ENCODE measurements around the gene COQ9.
"Not testable (repeated sequence)": the region's sequence is repeated elsewhere in the genome, so short reads cannot be mapped to it uniquely, and the experiment has no call there.

COQ9 gene, protein sequence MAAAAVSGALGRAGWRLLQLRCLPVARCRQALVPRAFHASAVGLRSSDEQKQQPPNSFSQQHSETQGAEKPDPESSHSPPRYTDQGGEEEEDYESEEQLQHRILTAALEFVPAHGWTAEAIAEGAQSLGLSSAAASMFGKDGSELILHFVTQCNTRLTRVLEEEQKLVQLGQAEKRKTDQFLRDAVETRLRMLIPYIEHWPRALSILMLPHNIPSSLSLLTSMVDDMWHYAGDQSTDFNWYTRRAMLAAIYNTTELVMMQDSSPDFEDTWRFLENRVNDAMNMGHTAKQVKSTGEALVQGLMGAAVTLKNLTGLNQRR

DNA sequence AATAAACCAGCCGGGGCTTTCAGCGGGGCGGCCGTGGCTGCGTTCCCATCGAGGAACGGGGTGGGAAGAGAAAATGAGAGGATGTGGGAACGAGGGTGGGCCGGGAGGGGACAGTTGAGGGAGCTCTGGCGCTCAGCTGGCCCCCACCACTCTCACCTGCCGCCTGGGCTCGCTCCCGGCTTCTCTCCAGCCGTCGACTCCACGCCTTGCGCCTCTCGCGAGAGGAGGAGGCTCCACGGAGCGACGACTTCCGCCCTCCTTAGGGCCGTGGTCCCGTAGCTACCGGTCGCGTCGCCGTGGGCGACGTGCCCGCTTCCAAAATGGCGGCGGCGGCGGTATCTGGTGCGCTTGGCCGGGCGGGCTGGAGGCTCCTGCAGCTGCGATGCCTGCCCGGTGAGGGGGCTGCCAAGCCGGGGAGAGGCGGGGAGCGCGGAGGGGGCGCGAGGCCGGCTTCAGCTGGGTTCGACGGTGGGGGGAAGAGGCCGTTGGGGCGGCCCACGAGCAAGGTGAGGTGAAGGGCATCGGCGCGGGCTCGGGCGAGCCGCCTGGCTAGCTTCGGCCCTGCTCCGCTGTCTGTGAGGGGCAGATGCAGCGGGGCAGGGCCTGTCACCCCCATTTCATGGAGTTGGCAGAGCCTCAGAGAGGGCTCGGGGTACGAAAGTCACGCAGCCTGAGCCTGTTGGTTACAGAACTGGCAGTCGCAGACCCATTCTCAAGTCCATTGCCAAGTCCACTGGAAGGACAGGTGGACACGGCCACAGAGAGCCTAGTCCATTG is at the start of gene COQ9, which contains the start of gene CIAPIN1:
COQ9 (plus strand) TSS at position 294 of the 777 bp plus-strand sequence; CDS start at position 321, 27 bp downstream.
CIAPIN1 (minus strand) TSS at position 200 of the 777 bp plus-strand sequence. CDS start 6,457 bp downstream, outside the sequence.
- peak; percentile 95 for DNase-seq (ENCODE audit: low spot score)

DNA sequence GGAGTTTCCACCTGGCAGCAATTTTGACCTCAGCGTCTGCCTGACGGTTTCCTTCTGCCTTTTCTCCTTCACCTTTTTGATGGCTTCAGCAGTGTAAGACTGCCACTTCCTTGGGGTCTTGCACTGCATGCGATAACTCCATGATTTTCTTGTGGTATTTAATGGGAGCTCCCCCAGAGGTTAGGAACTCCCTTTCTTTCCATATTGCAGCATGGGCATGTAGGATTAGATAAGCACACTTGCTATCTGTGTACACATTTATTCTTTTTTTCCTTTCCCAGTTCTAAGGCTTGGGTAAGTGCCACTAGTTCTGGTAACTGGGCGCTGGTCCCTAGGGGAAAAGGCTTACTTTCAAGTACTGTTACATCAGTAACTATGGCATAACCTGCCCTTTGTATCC is 49.8 kb upstream of the COQ9 start:
- not testable (repeated sequence) for DNase-seq (ENCODE audit: low spot score)

DNA sequence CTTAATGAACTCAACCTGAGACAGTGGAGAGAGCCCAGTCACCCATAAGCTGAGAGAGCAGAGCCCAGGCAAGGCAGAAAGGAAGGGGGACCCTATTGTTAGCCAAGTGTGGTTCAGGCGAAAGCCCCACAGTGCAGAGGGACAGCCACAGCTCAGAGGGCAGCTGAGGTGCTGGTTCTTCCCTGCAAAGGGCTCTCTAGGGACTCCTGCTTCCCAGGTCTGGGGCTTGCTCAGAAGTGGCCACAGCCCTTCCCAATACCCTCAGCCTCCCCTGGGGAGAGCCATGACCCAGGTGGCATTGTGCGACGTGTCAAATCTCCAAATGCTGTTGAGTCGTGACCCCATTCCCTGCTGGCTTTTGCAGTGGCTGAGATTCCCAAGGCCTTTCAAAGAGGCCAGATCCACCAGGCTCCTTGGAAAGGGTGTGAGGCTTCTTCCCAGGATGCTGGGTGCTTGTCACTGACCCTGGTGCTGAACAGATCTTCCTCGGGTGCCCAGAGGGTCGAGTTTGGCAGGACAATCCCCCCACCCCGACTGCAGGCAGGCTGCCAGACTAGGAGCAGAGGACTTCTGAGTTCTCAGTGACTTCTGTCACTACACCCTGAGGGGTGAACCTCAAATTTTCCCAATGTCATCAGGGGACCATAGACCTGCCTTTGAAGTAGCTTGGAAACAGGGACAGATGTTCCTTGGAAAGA is 45.2 kb upstream of the COQ9 start:
- DNase-seq (ENCODE audit: low spot score): no peak

DNA sequence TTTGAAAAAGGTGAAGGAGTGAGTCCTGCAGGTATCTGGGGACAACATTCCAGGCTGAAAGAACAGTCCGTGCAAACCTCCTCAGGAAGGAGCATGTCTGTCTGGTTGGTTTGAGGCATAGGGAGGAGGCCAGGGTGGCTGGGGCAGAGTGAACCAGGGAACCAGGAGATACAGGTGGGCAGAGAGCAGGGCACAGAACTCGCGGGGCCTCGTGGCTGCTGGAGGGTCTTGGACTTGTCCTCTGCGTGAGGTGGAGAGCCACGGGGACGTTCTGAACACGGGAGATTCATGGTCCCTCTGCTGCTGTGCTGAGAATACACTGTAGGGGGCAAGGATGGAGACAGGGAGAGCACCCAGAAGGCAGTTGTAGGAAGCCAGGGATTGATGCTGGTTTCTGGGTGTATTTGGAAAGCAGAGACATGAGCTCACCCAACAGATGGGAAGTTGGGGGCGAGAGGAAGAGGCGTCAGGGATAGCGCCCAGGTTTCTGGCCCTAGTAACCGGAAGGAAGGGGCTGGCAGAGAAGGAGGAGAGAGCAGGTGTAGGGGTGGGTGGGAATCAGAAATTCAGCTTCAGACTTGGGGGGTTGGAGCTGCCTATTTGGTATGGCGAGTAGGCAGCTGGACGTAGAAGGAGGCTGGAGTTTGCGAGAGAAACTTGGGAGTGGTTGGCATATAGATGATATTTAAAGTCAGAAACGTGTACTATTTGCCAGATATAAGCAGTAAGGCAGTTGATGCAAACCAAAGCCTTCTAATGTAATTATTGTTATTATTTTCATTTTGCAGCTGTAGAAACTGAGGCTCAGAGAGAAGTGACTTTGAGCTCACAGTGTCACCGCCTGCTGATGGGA is 43.1 kb upstream of the COQ9 start, which contains the start of gene CCL17:
CCL17 (plus strand) TSS at position 803 of the 853 bp plus-strand sequence. CDS start 9,166 bp downstream, outside the sequence.
- no peak for DNase-seq (ENCODE audit: low spot score)

GRCh38 chr16:57405097-57405496 is 42.2 kb upstream of the COQ9 start:
- DNase-seq (ENCODE audit: low spot score): no peak

DNA sequence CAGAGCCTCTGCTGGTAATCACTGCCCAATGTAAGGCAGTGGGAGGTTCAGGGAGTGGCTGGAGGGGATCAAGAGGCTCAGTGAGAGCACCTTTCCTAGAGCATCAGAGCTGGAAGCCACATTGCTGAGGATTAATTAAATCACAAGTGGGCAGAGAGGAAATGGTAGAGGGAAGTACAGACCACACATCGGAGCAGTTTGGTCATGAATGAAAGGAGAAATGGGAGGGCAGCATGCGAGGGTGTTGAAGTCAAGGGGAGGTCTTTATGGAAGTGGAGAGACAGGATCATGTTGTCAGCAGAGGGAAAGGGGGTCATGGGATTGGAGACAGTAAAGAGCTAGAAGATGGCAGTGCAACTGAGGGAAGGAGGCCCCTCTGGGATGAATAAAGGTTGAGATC is 40.4 kb upstream of the COQ9 start:
- DNase-seq (ENCODE audit: low spot score): no peak

GRCh38 chr16:57407521-57408353 is 39.5 kb upstream of the COQ9 start:
- no peak for DNase-seq (ENCODE audit: low spot score)

DNA sequence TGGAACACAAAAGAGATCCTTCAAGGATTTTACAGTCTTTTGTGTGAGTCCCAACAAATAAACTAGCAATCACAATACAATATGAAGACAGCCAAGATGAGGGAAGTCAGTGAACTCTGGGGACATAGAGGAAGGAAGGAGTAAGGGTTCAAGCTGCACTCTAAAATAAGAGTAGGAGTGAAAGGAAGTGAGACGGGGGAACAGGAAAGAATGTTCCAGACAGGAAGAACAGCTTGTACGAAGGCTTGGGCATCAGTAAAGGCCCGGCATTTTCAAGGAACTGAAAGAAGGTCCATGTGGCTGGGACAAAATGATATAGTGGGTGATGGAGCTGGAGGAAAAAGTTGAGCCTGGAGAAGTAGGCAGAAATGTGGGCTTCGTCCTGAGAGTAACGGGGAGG is 38.2 kb upstream of the COQ9 start:
- DNase-seq (ENCODE audit: low spot score): no peak

DNA sequence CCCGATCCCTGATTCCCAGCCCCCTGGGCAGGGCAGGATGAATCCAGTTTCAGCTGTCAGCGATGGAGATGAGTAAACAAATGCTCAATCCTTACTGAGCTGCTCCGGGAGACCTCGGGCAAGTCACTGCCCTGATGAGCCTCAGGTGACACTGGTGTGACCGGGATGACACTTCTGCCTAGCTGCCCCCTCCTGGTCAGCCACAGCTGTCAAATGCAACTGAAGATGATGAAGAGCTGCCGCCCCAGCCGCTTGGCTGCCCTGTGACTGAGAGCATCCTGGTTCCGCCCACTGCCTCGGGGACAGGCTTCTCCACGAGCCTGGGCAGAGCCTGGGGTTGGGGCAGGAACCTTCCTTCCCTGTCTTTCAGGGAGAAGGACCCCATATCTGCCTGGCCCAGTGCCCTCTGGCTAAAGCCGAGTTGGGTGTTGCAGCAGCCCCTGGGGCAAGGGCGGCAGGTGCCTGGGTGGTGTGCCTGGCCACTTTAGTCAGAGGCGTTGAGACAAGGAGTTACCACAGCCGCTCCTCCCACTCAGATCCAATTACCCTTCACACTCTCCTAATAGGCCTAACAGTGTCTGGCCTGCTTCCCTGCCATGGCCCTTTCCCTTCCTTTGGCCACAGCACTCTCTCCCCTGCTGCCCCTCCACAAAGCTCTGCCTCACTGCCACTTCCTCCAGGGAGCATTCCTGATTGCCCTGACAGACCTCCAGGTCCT is 37.2 kb upstream of the COQ9 start:
- no peak for DNase-seq (ENCODE audit: low spot score)

DNA sequence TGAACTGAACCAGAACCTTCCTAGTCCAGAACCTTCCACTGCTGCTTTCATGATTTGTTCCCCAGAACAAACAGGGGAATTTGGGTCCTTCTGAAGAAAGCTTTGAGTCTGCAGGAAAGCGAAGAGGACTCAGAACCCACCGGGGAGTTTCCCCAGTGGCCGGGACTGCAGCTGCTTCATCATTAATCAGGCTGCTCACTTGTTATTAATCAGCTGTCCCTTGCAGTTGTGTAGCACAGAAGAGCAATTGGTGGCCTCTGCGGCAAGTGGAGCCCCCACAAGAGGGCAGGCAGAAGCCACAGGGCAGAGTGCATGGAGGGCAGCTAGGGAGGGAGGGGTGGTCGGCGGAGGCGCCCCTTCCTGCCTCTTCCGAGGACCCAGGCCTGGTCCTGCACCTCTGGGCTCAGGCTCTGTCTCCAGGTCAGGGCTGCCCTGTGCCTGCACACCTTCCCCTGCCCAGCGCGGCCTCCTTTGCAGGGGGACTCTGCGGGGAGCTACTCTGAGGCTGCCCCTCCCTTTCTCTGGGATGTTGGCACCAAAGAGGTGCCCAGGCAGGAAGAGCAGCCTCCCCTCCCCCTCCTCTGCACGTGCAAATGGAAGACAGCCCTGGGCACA is 35.8 kb upstream of the COQ9 start:
- no peak for DNase-seq (ENCODE audit: low spot score)

DNA sequence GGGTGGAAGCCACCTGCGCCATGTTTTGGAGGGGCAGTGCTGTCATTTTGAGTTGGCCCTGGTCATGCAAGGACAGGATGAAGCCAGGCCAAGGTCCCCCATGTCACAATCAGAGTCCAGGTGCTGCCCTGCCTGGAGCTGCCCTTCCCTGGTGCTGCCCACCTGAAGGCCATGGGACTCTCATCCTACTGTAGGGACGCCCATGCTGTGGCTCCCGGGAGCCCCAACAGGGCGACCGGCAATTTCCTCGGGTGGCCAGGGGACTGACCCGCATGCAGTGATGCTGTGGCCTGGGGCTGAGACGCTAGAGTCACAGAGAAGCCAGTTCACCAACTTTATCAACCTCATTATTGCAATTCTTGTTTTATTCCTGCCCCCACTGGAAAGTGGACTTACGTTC is 34.7 kb upstream of the COQ9 start:
- DNase-seq (ENCODE audit: low spot score): no peak

DNA sequence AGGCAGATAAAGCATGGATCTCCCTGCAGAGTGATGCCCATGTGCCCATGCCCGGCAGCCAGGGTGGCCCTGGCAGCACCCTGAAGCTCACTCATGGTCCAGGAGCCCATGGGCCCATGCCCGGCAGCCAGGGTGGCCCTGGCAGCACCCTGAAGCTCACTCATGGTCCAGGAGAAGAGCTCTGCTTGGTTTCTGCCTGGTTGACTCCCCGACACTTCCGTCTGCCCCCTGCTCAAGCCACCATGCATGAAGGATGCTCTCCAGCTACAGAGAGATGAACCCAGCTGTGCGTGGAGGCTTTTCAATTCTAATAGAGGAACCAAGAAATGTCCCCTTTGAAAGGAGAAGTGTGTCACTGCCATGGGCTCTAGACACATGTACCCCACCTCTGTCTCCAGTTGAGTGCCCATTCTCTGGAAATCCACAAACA is 34.0 kb upstream of the COQ9 start:
- no peak for DNase-seq (ENCODE audit: low spot score)

DNA sequence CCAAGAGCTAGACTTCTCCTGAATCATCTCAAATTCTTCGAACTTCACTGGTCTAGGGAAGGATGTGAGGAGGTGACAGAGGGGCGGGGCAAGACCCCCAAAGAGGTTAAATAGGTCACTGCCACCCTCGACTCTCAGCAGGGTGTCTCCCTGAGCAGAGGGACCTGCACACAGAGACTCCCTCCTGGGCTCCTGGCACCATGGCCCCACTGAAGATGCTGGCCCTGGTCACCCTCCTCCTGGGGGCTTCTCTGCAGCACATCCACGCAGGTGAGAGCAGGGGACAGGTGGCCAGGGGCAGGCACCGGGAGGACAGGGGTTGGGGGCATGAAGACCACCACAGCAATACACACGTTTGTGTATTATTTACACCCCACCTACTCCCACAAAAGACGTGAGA is 33.5 kb upstream of the COQ9 start:
- no peak for DNase-seq (ENCODE audit: low spot score)

DNA sequence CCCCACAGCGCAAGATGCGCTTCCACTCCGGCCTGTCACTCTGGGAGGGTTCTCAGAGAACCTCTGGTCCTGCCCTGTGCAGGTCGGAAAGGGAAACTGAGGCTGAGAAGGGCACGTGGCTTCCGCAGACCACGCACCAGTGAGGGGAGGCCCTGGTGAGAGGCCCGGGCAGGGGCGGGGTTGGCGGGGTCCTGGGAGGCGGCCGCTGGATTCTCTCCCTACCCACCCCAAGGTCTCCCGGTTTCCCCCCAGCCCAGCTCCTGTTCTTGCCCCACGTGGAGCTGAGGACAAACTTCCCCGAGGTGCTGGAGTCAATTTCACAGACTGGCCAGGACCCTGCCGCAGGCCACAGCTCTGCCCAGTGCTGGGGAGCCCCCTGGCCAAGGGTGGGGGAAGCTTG is 31.2 kb upstream of the COQ9 start:
- DNase-seq (ENCODE audit: low spot score): no peak

DNA sequence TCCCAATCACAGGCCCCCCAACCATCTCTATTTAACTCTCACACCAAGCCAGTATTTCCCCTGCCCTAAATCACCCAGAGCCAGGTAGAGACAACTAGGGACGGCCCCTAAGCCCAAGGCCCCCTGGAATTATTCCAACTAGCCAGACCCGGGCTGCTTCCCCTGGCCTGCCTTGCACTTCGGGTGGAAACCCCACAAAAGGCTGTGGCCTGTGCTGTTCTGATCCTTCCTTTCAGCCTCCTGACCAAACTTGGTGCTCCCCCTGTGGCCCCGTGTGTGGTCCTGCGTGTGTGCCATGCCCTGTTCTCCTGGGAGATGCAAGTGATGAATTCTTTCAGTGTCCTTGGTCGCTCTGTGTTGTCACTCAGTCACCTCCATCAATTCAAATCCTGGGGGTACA is 27.8 kb upstream of the COQ9 start:
- DNase-seq (ENCODE audit: low spot score): no peak

DNA sequence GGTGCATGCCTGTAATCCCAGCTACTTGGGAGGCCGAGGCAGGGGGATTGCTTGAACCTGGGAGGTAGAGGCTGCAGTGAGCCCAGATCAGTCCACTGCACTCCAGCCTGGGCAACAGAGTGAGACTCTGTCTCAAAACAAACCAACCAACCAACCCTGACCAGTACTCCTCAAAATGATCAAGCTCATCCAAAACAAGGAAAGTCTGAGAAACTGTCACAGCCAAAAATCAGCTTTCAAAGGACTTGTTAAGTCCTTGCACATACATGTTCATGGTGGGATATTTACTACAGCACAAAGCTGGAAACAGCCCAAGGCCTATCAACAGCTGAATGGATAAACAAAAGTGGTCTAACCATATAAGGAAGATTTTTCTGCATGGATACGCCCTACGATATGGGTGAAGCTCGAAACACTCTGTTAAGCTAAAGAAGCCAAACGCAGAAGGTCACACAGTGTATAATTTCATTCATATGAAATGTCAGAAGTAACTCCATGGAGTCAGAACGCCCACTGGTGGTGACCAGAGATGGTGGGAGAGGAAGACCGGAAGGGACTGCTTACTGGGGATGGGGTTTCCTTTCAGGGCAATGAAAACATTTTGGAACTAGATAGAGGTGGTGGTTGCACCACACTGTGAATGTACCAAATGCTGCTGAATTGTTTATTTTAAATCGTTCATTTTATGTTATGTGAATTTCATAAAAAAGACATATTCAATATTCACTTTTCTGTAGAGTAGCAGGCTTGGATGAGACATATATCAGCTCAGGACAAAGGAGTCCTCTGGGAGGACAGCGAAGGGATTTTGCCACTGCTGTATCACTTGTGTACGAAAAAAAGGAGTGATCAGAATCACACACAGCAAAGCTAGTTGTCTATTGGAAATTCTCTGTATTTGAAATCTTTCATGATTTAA is 25.0 kb upstream of the COQ9 start:
- peak; percentile 59 for DNase-seq (ENCODE audit: low spot score)

DNA sequence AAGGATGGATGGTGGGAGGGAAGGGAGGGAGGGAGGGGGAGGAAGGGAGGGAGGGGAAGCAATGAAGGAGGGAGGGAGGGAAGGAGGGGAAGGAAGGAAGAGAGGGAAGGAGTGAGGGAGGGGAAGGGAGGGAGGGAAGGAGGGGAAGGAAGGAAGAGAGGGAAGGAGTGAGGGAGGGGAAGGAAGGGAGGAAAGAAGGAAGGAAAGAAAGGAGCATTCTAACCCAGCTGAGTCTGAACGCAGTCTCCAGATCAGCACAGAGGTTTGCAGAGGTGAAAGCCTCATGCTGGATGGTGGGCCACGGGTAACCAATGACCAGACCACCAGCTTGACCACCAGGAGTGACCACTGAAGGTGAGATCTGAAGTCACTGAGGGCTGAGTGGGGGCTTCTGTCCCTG is 24.1 kb upstream of the COQ9 start:
- no peak for DNase-seq (ENCODE audit: low spot score)

GRCh38 chr16:57424583-57424982 is 22.7 kb upstream of the COQ9 start:
- DNase-seq (ENCODE audit: low spot score): no peak

- no peak for DNase-seq (ENCODE audit: low spot score)
Measured at GRCh38 chr16:57426356-57426755, 20.9 kb upstream of the COQ9 start.

Data from kidney tubule cell (primary cell).